HG02678 (cell line): ENCODE results near the gene KRTAP1-3.
"Not testable (repeated sequence)": the region's sequence is repeated elsewhere in the genome, so short reads cannot be mapped to it uniquely, and the experiment has no call there.

Source experiments
- ATAC-seq: cut with Tn5 transposase; IDR thresholded peaks from one replicate; pipeline ENCODE4 v1.9.1; 2021; ENCODE audit warnings: mild to moderate bottlenecking, moderate library complexity; ENCODE audit not compliant: unreplicated experiment

The KRTAP1-3 gene

DNA sequence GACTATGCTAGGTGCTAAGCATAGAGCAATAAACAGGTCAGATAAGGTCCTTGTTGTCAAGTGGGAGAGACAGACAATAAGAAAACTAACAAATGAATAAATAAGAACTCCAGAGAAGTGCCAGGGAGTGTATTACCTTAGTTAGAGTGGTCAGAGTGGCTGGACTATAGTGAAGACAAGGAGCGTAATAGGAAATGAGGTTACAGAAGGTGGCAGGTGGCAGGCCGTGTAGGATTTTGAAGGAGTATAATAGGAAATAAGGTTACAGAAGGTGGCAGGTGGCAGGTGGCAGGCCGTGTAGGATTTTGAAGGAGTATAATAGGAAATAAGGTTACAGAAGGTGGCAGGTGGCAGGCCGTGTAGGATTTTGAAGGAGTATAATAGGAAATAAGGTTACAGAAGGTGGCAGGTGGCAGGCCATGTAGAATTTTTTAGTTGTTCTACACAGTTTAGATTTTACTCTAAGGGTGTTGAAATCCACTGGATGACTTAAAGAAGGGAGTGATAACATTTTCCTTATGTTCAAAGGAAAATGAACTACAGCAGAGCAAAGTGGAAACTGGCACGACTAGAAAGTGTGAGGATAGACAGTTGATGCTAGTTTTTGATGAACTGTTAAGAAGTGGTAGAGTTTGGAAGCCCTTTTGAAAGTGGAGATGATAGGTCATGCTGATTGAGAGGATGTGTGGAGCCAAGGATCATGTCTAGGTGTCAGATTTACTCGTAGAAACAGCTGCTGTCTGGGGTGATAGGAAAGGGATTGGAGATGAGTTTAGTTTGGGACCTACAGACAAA is 22.2 kb downstream of the KRTAP1-3 start:
- no peak for ATAC-seq

DNA sequence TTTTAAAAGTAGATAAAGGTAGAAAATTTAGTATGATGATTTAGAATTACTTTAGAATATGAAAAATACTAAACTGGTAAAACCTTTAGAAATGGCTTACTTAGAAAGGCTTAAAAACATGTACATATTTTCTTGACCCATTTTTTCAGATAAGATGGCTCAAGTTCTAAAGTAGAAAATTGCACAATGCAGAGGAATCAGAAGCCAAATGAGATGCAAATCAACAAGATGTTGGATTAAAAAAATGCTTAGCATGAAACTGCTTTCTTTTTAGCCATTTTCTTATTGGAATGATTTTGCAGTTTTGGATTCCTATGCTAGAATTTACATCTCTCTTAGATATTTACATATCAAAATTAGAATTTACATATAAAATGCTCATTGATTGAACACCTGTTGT is 24.2 kb downstream of the KRTAP1-3 start:
- no peak for ATAC-seq

DNA sequence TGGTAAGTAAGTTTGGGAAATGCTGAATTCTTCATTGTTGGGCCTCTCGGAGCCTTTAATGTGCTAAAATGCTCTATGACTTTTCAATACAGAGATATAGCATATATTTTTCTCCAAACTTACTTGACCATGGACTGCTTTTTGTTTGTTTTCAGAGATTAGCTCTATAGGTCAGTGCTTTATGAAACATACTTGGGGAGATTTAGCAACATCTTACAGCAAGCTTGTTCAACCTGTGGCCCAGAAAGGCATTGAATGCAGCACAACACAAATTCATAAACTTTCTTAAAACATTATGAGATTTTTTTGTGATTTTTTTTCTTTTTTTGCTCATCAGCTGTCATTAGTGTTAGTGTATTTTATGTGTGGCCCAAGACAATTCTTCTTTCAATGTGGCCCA is 24.7 kb downstream of the KRTAP1-3 start:
- no peak for ATAC-seq

DNA sequence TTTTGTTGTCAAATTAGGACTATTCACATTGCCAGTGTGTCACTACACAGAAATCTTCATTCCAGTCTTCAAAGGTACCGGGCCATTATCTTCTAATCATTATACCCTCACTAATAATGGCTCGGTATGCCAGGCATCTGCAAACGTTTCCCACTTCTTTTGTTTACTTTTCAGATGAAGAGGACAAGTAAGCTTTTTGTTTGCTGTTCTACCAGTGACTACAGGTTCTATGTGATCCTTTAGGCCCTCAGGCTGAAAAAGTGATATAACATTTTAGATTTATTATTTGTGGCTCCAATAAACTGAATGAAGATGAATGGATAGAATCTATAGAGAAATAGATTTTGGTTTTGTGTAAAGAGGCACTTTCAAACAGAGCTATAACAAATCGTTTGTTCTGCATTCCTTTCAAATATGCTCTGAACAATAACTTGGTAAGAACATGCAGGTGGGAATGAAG is 25.3 kb downstream of the KRTAP1-3 start:
- ATAC-seq: no peak

DNA sequence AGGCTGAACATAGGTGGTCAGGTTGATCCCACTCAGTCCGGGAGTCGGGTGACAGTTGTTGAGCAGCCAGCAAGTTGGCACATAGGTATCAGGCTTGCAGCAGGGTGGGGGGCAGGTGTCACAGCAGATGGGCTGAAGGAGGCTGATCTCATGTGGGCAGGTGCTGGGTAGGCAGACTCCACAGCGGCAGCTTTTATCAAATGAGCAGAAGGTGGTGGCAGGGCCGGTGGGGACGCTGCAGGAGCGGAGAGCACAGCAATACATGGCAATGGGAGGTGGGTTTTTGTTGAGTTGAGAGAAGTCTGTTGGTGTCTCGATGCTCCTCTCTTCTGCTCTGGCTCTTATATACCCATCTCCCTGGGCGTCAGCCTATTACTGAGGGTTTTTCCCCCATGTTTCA is 25.9 kb downstream of the KRTAP1-3 start, which contains the start of gene KRTAP3-1:
TSS of gene KRTAP3-1 (minus strand) at position 318 of the 400 bp plus-strand sequence. CDS start at position 264, 54 bp downstream.
- ATAC-seq: no peak

DNA sequence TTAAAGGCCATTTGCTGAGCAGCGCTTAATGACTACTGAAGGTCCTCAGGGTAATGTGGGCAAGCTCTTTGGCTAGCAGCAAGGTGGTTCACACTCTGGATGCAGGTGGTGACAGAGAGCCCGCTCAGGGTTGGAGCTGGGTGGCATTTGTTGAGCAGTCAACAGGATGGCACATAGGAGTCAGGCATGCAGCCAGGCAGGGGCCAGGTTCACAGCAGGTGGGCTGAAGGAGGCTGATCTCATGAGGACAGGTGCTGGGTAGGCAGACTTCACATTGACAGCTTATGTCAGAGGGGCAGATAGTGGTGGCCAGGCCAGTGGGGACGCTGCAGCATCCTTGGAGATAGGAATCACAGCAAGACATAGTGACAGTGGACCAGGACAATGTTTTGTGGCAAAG is 30.3 kb downstream of the KRTAP1-3 start:
- ATAC-seq: no peak

DNA sequence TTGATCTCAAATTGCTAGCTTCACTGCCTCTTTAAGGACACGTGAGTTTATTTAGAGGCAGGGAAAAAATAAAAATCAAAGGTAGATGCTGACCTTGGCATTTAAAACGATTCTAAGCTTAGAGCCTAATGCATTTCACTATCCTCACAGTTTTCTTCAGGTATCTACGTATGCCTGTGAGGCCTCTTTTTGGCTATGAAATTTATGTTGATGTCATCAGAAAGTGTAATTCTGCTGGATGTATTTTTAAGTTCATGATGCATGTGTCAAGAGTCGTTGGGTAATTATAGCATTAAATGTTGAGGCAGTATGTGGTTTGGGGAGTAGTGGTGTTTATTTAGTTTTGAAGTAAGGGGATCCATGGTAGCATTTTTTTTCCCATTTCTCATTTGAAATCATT is 30.7 kb downstream of the KRTAP1-3 start:
- ATAC-seq: no peak

DNA sequence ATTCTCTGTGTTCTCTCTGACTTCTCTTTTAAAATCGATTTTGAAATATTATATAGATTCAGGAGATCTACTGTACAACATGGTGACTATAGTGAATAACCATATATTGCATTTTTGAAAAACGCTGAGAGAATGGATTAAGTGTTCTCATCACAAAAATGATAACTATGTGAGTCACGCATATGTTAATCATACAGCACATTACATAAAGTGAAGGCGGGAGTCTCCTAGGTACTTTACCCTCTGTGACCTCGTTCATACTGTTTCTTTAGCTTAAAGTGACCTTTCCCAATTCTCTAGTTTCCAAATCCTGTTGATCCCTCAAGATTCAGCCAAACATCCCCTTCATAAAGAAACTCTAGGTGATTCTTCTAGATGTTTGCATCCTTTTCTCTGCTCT is 31.9 kb downstream of the KRTAP1-3 start:
- no peak for ATAC-seq

DNA sequence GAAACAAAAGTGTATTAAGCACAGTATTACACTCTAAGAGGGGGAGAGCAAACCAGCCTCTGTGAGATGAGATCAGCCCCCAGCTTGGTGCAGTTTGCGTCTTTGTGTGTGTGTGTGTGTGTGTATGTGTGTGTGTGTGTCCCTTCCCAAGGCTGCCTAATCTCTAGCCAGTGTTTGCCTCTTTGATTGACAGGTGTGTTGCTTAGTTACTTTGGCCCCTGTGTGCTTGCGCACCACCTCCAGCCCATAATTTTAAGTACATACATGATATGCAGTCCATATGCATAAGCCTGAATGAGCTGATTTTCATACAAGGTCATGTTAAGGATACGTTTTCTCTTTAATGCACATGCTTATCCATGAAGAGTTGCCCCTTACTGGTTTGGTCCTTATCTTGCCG is 32.9 kb downstream of the KRTAP1-3 start:
- no peak for ATAC-seq

DNA sequence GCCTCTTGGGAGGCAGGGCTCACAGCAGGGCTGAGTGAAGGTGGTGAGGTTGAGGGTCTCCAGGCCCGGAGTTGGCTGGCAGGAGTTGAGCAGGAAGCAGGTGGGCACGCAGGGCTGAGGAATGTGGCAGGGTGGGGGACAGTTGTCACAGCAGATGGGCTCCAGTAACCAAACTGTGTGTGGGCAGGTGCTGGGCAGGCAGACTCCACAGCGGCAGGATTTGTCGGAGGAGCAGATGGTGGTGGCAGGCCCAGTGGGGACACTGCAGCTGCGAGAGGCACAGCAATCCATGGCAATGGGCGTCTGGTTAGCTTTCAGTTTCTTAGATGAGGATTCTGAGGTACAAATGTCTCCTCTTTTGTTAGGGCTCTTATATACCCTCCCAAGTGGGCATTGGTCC is 35.1 kb downstream of the KRTAP1-3 start, which contains the start of gene KRTAP3-2:
TSS of gene KRTAP3-2 (minus strand) at position 344 of the 400 bp plus-strand sequence. CDS start at position 291, 53 bp downstream.
- not testable (repeated sequence) for ATAC-seq

DNA sequence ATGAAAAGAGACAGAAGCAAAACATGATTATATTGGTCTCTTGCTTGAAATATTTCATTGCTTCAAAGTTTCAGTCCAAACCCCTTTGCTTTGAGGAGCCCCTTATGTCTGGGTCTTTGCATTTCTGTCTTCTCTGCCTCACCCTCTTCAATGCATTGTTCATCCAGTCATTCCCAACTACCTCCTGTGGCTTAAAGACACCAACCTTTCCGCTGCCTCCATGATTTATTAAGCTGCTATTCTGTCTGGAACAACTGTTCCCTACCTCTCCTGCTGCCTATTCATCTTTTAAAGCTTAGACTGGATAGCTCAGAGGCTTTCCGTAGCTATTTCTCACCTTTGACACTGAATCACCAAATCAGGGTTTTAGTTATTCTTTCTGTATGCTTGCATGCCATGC is 37.3 kb downstream of the KRTAP1-3 start:
- ATAC-seq: no peak

DNA sequence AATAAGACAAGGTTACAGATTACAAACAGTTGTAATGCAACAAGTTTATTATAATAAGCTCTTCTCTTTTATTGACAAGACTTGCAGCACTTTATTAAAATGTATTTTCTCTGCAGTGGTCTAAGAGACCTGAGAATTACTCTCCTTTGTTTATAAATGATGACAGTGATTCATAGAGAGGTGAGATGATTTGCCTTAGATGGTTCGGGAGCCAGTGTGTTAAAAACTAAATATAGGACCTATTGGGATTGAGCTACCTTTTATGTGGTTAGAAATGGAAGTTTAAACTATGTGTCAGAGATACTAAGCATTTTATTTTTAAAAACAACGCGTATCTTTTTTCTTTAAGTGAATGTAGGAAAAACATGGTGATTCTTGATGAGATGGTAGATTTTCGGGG is 37.8 kb downstream of the KRTAP1-3 start:
- ATAC-seq: no peak

DNA sequence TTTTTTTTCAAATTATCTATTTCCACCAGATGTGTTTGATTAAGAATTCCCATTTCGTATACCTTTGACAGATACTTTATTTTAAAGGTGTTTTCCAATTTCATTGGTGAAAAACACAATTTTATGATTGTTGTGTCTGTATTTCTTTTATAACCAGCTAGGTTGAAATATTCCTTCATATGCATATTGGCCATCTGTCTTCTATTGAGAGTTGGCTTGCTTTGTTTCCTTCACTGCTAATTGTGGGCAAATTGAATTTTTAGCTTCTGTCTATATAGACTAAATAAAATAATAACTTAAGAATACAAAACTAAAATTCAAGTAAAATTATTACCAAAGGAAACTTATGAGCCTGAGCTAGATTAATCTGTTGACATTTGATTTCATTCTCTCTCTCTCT is 39.6 kb downstream of the KRTAP1-3 start:
- no peak for ATAC-seq

DNA sequence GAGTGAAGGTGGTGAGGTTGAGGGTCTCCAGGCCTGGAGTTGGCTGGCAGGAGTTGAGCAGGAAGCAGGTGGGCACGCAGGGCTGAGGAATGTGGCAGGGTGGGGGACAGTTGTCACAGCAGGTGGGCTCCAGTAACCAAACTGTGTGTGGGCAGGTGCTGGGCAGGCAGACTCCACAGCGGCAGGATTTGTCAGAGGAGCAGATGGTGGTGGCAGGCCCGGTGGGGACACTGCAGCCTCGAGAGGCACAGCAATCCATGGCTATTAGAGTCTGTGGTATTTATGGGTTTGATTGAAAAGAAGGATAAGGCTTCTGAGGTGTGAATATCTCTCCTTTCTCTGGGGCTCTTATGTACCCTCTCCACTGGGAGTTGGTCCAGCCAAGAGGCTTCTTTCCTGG is 40.8 kb downstream of the KRTAP1-3 start, which contains the start of gene KRTAP3-3:
TSS of gene KRTAP3-3 (minus strand) at position 326 of the 400 bp plus-strand sequence. CDS start at position 259, 67 bp downstream.
- no peak for ATAC-seq

DNA sequence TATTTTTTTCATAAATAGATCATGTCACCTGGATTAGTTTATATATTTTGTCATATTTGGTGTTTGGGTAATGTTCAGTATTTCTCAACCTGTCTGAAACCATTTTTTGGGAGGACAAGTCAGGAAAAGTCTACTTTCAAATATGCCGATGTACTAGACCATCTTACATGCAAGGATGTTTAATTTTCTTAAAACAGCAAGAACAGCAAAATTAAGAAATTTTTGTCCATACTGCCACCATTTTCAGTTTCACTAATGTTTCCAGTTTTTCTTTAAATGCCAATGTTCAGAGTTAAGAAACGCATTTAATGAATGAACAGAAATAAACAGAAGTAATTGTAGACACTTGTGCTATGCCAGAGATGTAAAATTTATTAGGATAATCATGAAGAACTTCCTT is 41.6 kb downstream of the KRTAP1-3 start:
- no peak for ATAC-seq

DNA sequence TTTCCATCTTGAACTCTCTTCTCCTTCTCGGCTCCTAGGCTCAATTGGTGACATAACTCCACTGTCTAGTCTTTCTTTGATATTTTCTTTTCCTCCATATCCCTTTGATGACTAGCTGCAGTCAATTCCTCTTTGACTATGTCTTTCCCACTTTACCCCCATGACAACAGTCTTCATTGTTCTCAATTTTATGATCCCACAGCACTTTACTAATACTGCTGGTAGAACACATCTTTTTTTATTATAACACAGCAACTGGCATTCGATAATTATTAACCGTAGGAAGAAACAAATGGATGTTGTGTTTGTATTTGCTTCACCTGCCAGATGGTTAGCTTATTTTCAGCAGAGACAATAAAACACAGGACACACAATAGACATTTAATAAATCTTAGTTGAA is 42.0 kb downstream of the KRTAP1-3 start:
- no peak for ATAC-seq

DNA sequence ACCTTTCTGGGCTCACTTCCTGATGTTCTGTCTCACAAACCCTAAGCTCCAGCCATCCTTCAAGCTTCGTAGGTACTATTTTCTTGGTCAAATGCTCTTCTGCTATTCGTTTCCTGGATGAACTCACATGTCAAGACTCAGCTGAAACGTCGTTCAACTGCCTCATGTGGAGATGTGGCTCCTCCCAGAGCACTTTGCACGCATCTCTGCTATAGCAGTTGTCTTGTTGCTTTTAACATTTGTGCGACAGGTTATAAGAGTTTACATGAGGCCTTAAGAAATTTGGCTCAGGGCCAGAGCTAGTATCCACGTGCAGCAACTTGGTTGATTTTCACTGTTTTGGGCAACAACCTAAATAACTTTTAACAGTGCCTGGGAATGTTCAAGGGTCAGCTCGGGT is 47.8 kb downstream of the KRTAP1-3 start:
- ATAC-seq: no peak

DNA sequence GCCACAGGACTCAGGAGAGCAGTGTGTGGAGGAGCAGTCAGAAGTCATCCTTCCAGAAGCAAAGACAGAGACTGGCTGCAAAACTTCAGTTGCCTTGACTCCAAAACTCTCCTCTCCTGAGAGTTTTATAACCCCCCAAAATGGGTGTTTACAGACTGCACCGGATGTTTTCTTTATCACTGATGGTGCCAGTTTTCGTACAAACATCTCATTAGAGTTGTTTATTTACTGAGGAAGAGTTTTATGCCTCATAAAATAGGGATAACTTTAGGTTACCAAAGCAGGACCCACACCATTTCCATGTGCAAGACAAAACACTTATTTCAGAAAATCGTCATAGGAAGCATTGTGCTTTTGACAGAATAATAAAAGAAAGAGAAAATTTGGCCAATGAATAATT is 50.4 kb downstream of the KRTAP1-3 start, which contains the start of gene KRT40:
TSS of gene KRT40 (minus strand) at position 101 of the 400 bp plus-strand sequence. CDS start at position 48, 53 bp downstream.
- ATAC-seq: no peak
